Daoy (cell line): ENCODE data around the gene HOXA2. TPM values are rescaled to one million over a fixed set of nuclear protein-coding genes. Genes with fewer than 3 reads are reported as not detected.

ENCODE experiments used
- DNase-seq: peaks from one replicate; pipeline ENCODE4 v3.0.0-alpha.2; 2015; ENCODE audit warnings: low read depth
- total RNA-seq: library from RNA; depleted of rRNA; stranded (reverse); fragments of >200 nt; shearing (Covaris generic); gene quantifications from 2 replicates; pipeline ENCODE4 v1.2.3, GENCODE V29; 2014; rRNA removed

The HOXA2 gene
- total RNA-seq = 11.4 and 12.1 TPM in 2 replicates

GRCh38 chr7:27102581-27103442 is at the start of gene HOXA2:
HOXA2 (minus strand) TSS chr7:27102683; CDS start chr7:27102500, 183 bp downstream.
- DNase-seq = peak; percentile 82

- DNase-seq = no peak
Measured at GRCh38 chr7:27151341-27151930, 49.0 kb upstream of the HOXA2 start.

DNA sequence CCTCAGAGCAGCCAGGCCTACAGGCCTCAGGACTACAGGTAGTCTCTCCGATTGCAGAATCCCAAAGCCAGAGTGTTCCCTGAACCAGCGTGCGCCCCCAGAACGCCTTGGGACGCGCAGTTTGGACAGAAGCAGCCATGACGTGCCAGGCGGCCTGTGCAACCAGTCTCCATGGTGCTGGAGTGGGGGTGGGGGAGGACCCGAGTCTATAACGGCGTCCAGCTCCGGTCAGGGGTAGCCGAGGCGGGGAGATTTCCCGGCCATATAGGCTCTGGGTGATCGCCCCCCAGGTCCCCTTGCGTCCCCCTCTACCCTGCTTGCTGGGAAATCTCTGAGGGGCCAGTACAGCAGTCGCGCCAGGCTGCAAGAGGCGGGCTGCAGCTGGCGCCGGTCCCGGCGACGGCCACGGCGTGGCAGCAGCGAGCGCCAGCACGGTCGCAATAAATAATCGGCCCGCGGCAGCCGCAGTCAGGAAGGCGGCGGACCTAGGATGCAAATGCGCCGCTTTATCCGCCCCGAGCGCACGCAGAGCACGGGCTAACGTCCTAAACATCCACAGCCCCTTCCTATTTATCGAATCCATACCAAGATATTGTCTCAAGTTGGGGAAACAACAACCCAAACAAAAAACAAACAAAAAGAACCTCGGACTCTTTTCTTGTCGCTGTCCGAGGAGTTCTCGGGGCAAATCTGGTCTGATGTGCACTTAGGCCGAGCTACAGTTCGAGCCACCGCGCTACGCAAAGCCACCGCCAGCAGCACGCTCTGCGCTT is 48.3 kb upstream of the HOXA2 start:
- DNase-seq = peak; percentile 96

GRCh38 chr7:27149842-27150567 is 47.5 kb upstream of the HOXA2 start:
- DNase-seq = peak; percentile 57

DNA sequence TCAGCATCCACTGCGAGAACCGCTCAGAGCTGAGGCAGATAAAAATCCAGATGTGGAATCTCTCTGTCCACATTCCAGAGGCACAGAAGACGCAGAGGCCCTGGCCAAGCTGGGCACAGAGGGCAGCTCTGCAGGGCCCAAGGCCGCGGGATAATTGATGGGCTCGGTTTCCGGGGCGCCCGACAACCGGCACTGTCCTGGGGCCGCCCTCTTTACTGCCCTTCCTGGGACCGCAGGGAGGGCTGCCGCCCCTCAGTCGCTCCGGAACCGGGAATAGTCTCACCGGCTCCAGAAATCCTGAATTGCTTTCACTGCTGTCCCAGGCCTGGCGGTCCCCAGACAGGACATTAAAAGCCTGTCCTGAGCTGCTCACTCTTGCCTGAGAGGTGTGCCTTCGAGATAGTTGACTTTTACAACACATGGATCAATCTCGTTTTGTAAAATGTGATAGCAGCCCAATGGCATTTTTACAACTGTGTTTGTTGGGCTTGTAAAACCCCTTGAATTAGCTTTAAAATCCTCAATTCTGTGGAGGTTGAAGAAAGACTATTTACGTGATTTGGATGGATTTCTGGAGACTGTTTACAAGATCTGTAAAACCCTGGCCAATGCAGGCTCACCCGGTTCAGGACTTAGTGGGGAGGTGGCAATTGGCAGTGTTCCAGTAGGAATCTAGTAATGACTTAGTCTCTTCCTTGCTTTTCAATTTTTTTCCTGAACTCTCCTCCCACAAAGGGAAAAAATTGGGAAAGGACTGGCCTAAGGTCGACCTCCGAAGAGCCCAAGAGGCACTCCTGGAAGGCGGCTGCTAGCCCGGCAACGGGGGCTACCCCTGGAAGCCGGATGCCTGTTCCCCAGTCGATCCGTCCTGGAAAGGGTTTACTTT is 46.5 kb upstream of the HOXA2 start:
- no peak for DNase-seq

DNA sequence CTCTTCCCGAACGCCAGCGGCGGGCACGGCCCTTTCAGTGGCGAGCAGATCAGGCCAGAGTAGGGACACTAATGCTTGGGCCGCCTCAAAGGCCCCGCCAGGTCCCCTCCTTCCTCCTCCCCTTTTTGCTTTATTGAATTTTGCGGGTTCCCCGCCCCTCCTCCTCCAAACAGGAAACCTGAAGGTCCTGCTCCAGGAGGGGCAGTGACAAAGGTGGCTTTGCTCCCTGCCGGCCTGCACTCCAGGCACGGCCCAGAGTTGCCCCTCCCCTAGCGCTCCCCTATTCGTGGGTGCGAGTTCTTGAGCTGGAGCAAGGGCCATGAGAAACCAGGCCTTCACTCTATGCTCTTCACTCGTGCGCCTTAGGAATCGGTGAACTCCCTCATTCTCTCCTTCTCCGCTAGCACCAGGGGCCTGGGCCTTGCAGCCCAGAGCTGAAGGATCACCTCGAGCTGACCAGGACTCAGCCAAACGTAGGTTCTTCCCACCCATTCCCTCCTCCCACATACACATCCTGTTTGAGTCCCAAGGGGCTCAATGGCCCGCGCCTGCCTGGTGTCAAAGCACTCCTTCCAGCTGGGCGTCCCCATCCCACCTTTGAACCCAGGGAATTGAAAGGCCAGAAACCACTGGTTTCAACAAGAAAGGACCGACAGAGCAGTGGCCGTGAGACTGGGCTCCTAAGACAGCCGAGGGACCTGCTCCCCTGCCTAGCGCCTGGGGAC is 45.7 kb upstream of the HOXA2 start:
- no peak for DNase-seq

GRCh38 chr7:27147199-27148030 is 44.9 kb upstream of the HOXA2 start, which contains the start of gene HOXA6:
HOXA6 (minus strand) TSS chr7:27147774; CDS start chr7:27147749, 25 bp downstream.
- DNase-seq = no peak

- DNase-seq = no peak
Measured at GRCh38 chr7:27146491-27147198, 44.2 kb upstream of the HOXA2 start.

- no peak for DNase-seq
Measured at GRCh38 chr7:27145914-27146412, 43.5 kb upstream of the HOXA2 start.

GRCh38 chr7:27145165-27145913 is 42.9 kb upstream of the HOXA2 start:
- no peak for DNase-seq

GRCh38 chr7:27144781-27145164 is 42.3 kb upstream of the HOXA2 start:
- no peak for DNase-seq

GRCh38 chr7:27143950-27144780 is 41.7 kb upstream of the HOXA2 start:
- no peak for DNase-seq

DNA sequence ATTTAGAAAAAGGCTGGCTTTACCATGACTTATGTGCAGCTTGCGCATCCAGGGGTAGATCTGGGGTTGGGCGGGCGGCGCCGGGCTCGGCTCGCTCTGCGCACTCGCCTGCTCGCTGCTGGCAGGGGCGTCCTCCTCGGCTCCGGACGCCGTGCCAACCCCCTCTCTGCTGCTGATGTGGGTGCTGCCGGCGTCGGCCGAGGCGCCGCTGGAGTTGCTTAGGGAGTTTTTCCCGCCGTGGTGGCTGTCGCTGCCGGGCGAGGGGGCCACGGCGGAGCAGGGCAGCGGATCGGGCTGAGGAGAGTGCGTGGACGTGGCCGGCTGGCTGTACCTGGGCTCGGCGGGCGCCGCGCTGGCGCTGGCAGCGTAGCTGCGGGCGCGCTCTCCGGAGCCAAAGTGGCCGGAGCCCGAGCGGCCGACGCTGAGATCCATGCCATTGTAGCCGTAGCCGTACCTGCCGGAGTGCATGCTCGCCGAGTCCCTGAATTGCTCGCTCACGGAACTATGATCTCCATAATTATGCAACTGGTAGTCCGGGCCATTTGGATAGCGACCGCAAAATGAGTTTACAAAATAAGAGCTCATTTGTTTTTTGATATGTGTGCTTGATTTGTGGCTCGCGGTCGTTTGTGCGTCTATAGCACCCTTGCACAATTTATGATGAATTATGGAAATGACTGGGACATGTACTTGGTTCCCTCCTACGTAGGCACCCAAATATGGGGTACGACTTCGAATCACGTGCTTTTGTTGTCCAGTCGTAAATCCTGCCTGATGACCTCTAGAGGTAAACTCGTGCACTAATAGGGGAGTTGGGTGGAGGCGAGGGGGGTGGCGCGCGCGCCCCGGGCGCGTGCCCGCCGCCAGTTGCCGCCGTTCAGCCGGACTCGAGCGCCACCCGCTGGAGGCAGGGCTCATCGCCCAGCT is 40.8 kb upstream of the HOXA2 start, which contains the start of gene HOXA5:
HOXA5 (minus strand) TSS at position 659 of the 927 bp plus-strand sequence; CDS start at position 585, 74 bp downstream.
- DNase-seq = peak; percentile 97

GRCh38 chr7:27142580-27143022 is 40.1 kb upstream of the HOXA2 start:
- no peak for DNase-seq

- peak; percentile 78 for DNase-seq
Measured at GRCh38 chr7:27141923-27142579, 39.6 kb upstream of the HOXA2 start.
